ENCODE data around the gene ZNF668. TPM values are rescaled to one million over a fixed set of nuclear protein-coding genes. Genes with fewer than 3 reads are reported as not detected.

Gene ZNF668
- total RNA-seq, 2 donors from 2014 or later = 15.6 to 21.4 TPM

GRCh38 chr16:31094424-31095120, 20.5 kb upstream of the ZNF668 start, which contains the start of gene VKORC1:
VKORC1 (minus strand) TSS chr16:31094797; CDS start chr16:31094729, 68 bp downstream.
- DNase-seq (ENCODE audit: low spot score) = peak; percentile 96
- Histone ChIP-seq H3K9me3 (no peaks in the 10 kb centered on the region), H3K4me3 (peak within 1 kb of the TSS; percentile 58 to 60), H3K27ac (peak within 1 kb of the TSS; percentile 82), H3K36me3 (peaks cover 0 to 3% of the 10 kb centered on the region in 2 donors), H3K27me3 (replicated peaks; ENCODE audit: insufficient read depth) (no peaks in the 10 kb centered on the region), H3K4me1 (replicated peaks) (no peaks in the 10 kb centered on the region)
- intact Hi-C loops (cut with DNase I) = loop anchor here (2.0 to 10.0 kb wide), 3 partner anchors 20 to 110 kb away; partner anchors contain the start of genes HSD3B7, ZNF646 and ZNF668
- TF ChIP-seq POLR2A (IDR thresholded peaks at IDR 0.05) = peak; percentile 81
- TF ChIP-seq POLR2AphosphoS5 (IDR thresholded peaks at IDR 0.05) = peak; percentile 97
- TF ChIP-seq, protein P1, sequence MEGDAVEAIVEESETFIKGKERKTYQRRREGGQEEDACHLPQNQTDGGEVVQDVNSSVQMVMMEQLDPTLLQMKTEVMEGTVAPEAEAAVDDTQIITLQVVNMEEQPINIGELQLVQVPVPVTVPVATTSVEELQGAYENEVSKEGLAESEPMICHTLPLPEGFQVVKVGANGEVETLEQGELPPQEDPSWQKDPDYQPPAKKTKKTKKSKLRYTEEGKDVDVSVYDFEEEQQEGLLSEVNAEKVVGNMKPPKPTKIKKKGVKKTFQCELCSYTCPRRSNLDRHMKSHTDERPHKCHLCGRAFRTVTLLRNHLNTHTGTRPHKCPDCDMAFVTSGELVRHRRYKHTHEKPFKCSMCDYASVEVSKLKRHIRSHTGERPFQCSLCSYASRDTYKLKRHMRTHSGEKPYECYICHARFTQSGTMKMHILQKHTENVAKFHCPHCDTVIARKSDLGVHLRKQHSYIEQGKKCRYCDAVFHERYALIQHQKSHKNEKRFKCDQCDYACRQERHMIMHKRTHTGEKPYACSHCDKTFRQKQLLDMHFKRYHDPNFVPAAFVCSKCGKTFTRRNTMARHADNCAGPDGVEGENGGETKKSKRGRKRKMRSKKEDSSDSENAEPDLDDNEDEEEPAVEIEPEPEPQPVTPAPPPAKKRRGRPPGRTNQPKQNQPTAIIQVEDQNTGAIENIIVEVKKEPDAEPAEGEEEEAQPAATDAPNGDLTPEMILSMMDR (IDR thresholded peaks at IDR 0.05) = peak in 2 of 4 experiments; percentile 34 to 46
- under 1% methylated on average over 56 of the region's 69 CpGs for WGBS

DNA sequence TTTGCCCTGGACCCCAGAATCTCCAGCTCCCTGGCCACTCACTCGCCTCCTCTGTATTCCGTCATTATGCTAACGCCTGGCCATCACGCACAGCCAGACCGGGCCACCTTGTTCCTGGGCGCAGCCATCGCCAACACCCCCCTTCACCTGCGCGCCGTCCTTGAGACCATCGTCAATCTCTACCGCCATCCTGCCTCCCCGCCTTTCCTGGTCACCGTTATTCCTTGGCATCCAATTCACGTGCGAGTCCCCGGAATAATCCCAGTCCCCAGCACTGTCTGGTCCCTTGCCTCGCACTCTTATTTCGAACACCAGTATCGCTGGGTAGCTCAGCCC, 20.0 kb upstream of the ZNF668 start:
- peaks cover 0 to 3% of the 10 kb centered on the region in 2 donors for H3K36me3 ChIP-seq
- no peaks in the 10 kb centered on the region for H3K9me3 ChIP-seq
- TF ChIP-seq, protein P1 (IDR thresholded peaks at IDR 0.05) = no peak
- TF ChIP-seq POLR2A (IDR thresholded peaks at IDR 0.05) (no peak), POLR2AphosphoS5 (IDR thresholded peaks at IDR 0.05) (no peak)
- no peaks in the 10 kb centered on the region for H3K27me3 ChIP-seq (replicated peaks; ENCODE audit: insufficient read depth)
- intact Hi-C loops (cut with DNase I) = loop anchor here (2.0 to 10.0 kb wide), 3 partner anchors 19 to 109 kb away; partner anchors contain the start of genes HSD3B7, ZNF646 and ZNF668
- peak overlapping the region; percentile 58 to 60 for H3K4me3 ChIP-seq
- H3K27ac ChIP-seq = peak overlapping the region; percentile 82
- DNase-seq (ENCODE audit: low spot score) = no peak
- 0% methylated on average over 20 of the region's 20 CpGs for WGBS
- H3K4me1 ChIP-seq (replicated peaks) = no peaks in the 10 kb centered on the region

DNA sequence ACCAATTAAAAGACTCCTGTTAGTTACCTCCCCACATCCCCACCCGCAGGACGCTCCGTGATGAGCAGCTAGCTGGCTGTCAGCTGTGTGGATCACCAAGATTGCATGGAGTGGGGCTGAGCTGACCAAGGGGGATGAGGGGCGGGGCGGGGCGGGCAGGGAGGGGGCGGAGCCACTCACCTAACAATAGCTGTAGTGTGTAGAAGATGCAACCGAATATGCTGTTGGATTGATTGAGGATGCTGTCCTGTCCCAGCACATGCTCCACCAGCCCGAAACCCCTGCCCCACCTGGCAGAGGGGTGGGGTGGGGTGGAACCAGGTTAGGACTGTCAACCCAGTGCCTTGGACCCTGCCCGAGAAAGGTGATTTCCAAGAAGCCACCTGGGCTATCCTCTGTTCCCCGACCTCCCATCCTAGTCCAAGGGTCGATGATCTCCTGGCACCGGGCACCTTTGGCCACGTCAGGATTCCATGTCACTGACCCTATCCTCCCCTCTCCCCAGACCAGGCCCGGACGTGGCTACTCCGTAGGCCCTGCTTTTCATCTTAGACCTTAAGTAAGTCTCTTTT, 19.2 kb upstream of the ZNF668 start:
- no peaks in the 10 kb centered on the region for H3K27me3 ChIP-seq (replicated peaks; ENCODE audit: insufficient read depth)
- H3K27ac ChIP-seq = no peak overlapping the region
- intact Hi-C loops (cut with DNase I) = loop anchor here (5.0 to 10.0 kb wide), 2 partner anchors 49 to 108 kb away; partner anchors contain the start of gene HSD3B7
- 28% methylated on average over 16 of the region's 17 CpGs for WGBS
- no peak for DNase-seq (ENCODE audit: low spot score)
- H3K9me3 ChIP-seq = no peaks in the 10 kb centered on the region
- peaks cover 0 to 3% of the 10 kb centered on the region in 2 donors for H3K36me3 ChIP-seq
- H3K4me3 ChIP-seq = no peak overlapping the region
- H3K4me1 ChIP-seq (replicated peaks) = no peaks in the 10 kb centered on the region
- TF ChIP-seq, protein P1 (IDR thresholded peaks at IDR 0.05) = no peak
- no peak for TF ChIP-seq POLR2A (IDR thresholded peaks at IDR 0.05)
- TF ChIP-seq POLR2AphosphoS5 (IDR thresholded peaks at IDR 0.05) = no peak

GRCh38 chr16:31092330-31092729, 18.3 kb upstream of the ZNF668 start:
- WGBS = 92% methylated on average over 5 of the region's 5 CpGs

More at GRCh38 chr16:31092330-31092729, 18.3 kb upstream of the ZNF668 start:
- no peak for DNase-seq (ENCODE audit: low spot score)
- no peak overlapping the region for H3K27ac ChIP-seq
- no peak overlapping the region for H3K4me3 ChIP-seq
- H3K36me3 ChIP-seq = peaks cover 0 to 3% of the 10 kb centered on the region in 2 donors
- no peak for TF ChIP-seq POLR2A (IDR thresholded peaks at IDR 0.05)
- TF ChIP-seq POLR2AphosphoS5 (IDR thresholded peaks at IDR 0.05) = no peak
- TF ChIP-seq, protein P1 (IDR thresholded peaks at IDR 0.05) = no peak
- no peaks in the 10 kb centered on the region for H3K4me1 ChIP-seq (replicated peaks)
- no peaks in the 10 kb centered on the region for H3K9me3 ChIP-seq
- H3K27me3 ChIP-seq (replicated peaks; ENCODE audit: insufficient read depth) = no peaks in the 10 kb centered on the region
- intact Hi-C loops (cut with DNase I) = loop anchor here (5.0 to 10.0 kb wide), 2 partner anchors 50 to 108 kb away; partner anchors contain the start of gene HSD3B7

Measured in prostate gland (tissue), 2 donors.